A673 (cell line): ENCODE results near the gene METTL16. TPM values are rescaled to one million over a fixed set of nuclear protein-coding genes. Genes with fewer than 3 reads are reported as not detected.

Source experiments
- BruUV-seq: library from RNA; stranded (reverse); fragments of 400-500 nt; replicated peaks from 2 replicates; lab custom pipeline; 2021; lab: Mats Ljungman, UMichigan
- CTCF ChIA-PET: fragments of 300-600 bp; sonication (Branson Sonifier 250); formaldehyde crosslinking; loops from one replicate; lab custom pipeline; 2022; ENCODE audit warnings: antibody characterized with exemption; lab: Charles Lee
- POLR2A ChIA-PET: fragments of 300-600 bp; sonication (Branson Sonifier 250); formaldehyde crosslinking; loops from one replicate; lab custom pipeline; 2022; ENCODE audit warnings: antibody characterized with exemption; ENCODE audit not compliant: low non-redundant PET; lab: Charles Lee
- DNase-seq: peaks from one replicate; pipeline ENCODE4 v3.0.0-alpha.2; 2015; ENCODE audit warnings: low spot score
- H3K27ac ChIP-seq: fragments of 200-600 bp; sonication (generic); 2 replicates; pipeline ENCODE4 v1.5.1; 2016; ENCODE audit warnings: mixed run types, low read depth, mild to moderate bottlenecking, mixed read lengths, antibody characterized with exemption, low read length; ENCODE audit not compliant: poor library complexity, severe bottlenecking
- H3K27me3 ChIP-seq: fragments of 200-600 bp; sonication (generic); replicated peaks from 2 replicates; pipeline ENCODE4 v1.6.1; 2017; ENCODE audit warnings: mixed run types, low read depth, mild to moderate bottlenecking, mixed read lengths, antibody characterized with exemption, low read length; ENCODE audit not compliant: insufficient read depth, poor library complexity
- H3K36me3 ChIP-seq: fragments of 200-600 bp; sonication (generic); 2 replicates; pipeline ENCODE4 v1.6.1; 2016; ENCODE audit warnings: mixed run types, mild to moderate bottlenecking, mixed read lengths, antibody characterized with exemption, low read length; ENCODE audit not compliant: insufficient read depth, poor library complexity, severe bottlenecking
- H3K4me1 ChIP-seq: fragments of 200-600 bp; sonication (generic); 2 replicates; pipeline ENCODE4 v1.6.1; 2017; ENCODE audit warnings: mixed run types, mild to moderate bottlenecking, mixed read lengths, antibody characterized with exemption, low read length; ENCODE audit not compliant: insufficient read depth, poor library complexity, severe bottlenecking
- H3K4me3 ChIP-seq: fragments of 200-600 bp; sonication (generic); 2 replicates; pipeline ENCODE4 v1.5.1; 2016; ENCODE audit warnings: low read depth, mixed run types, mild to moderate bottlenecking, mixed read lengths, low read length; ENCODE audit not compliant: poor library complexity, severe bottlenecking
- H3K9me3 ChIP-seq: fragments of 200-600 bp; sonication (generic); 2 replicates; pipeline ENCODE4 v1.6.1; 2016; ENCODE audit warnings: mixed run types, low read depth, mild to moderate bottlenecking, mixed read lengths, antibody characterized with exemption, low read length; ENCODE audit not compliant: poor library complexity, severe bottlenecking
- EZH2 ChIP-seq: fragments of 200-600 bp; sonication (generic); IDR thresholded peaks from 2 replicates; pipeline ENCODE4 v1.6.1; 2017; ENCODE audit warnings: borderline replicate concordance, low read depth, mild to moderate bottlenecking, mixed read lengths, antibody characterized with exemption, low read length; ENCODE audit not compliant: poor library complexity, severe bottlenecking
- intact Hi-C: fragments of 100-400 bp; cut with micrococcal nuclease; formaldehyde crosslinking; loops from one replicate; pipeline ENCODE4 v1.10.0; 2022; ENCODE audit not compliant: unreplicated experiment
- total RNA-seq: library from RNA; stranded (reverse); gene quantifications from 2 replicates; pipeline ENCODE4 v1.2.3, GENCODE V29; 2021
- TF ChIP-seq, protein P1 (sequence below): fragments of 300-800, 200-600 bp; sonication (generic); conservative IDR thresholded peaks from 2 replicates; pipeline ENCODE4 v1.5.1; 2017; ENCODE audit warnings: low read depth, mild to moderate bottlenecking, antibody characterized with exemption, low read length, moderate library complexity, mixed read lengths

The METTL16 gene
- total RNA-seq, 1 experiment from 2014 or later = 50.8 TPM

GRCh38 chr17:2405247-2405926, 106.3 kb downstream of the METTL16 start:
- BruUV-seq = no TSS peak
- Histone ChIP-seq H3K27ac (peak overlapping the region; percentile 75), H3K4me1 (peaks cover 52% of the 10 kb centered on the region), H3K4me3 (no peak overlapping the region), H3K36me3 (no peaks in the 10 kb centered on the region), H3K27me3 (no peaks in the 10 kb centered on the region), H3K9me3 (no peaks in the 10 kb centered on the region)
- DNase-seq = peak; percentile 92
- TF ChIP-seq, protein P1, sequence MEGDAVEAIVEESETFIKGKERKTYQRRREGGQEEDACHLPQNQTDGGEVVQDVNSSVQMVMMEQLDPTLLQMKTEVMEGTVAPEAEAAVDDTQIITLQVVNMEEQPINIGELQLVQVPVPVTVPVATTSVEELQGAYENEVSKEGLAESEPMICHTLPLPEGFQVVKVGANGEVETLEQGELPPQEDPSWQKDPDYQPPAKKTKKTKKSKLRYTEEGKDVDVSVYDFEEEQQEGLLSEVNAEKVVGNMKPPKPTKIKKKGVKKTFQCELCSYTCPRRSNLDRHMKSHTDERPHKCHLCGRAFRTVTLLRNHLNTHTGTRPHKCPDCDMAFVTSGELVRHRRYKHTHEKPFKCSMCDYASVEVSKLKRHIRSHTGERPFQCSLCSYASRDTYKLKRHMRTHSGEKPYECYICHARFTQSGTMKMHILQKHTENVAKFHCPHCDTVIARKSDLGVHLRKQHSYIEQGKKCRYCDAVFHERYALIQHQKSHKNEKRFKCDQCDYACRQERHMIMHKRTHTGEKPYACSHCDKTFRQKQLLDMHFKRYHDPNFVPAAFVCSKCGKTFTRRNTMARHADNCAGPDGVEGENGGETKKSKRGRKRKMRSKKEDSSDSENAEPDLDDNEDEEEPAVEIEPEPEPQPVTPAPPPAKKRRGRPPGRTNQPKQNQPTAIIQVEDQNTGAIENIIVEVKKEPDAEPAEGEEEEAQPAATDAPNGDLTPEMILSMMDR = no peak
- POLR2A ChIA-PET = no interaction called here
- CTCF ChIA-PET = interaction anchor here (1.6 kb wide), 1 partner anchor 11 kb away, joined by 8 read pairs; no protein-coding TSS in a partner anchor
- intact Hi-C loops = no loop called here

GRCh38 chr17:2403044-2403443, 108.6 kb downstream of the METTL16 start:
- no peak for DNase-seq
- POLR2A ChIA-PET = no interaction called here
- peak overlapping the region; percentile 75 for H3K27ac ChIP-seq
- H3K27me3 ChIP-seq = no peaks in the 10 kb centered on the region
- peaks cover 65% of the 10 kb centered on the region for H3K4me1 ChIP-seq
- H3K36me3 ChIP-seq = no peaks in the 10 kb centered on the region
- no peak for TF ChIP-seq EZH2
- TF ChIP-seq, protein P1 = no peak
- no peaks in the 10 kb centered on the region for H3K9me3 ChIP-seq
- CTCF ChIA-PET = no interaction called here
- intact Hi-C loops = no loop called here
- BruUV-seq = no TSS peak
- H3K4me3 ChIP-seq = no peak overlapping the region

DNA sequence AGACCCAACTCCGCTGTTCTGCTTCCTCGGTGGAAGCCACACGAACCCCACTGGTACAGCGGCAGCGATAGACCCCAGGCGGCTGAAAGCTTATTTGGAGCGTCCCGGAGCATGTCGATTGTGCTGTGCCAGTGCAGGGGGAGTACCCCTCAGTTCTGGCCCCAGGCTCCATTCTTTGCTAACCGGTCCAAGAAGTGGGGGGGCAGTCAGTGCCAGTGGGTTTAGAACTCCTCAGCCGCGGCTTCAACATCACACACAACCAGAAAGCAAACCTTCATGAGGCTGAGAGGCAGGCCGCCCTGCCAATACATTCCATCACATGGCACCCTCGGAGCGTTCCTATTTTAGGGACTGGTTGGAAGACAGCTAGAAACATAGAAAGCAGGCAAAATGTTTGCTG, 109.1 kb downstream of the METTL16 start:
- Histone ChIP-seq H3K36me3 (no peaks in the 10 kb centered on the region), H3K4me3 (peak overlapping the region; percentile 36), H3K27ac (peak overlapping the region; percentile 75), H3K27me3 (no peaks in the 10 kb centered on the region), H3K9me3 (no peaks in the 10 kb centered on the region), H3K4me1 (peaks cover 70% of the 10 kb centered on the region)
- no peak for DNase-seq
- intact Hi-C loops = no loop called here
- TF ChIP-seq, protein P1 = no peak
- TF ChIP-seq EZH2 = no peak
- BruUV-seq = no TSS peak
- POLR2A ChIA-PET = interaction anchor here (0.6 kb wide), 1 partner anchor 352 kb away, joined by 3 read pairs; no protein-coding TSS in a partner anchor
- CTCF ChIA-PET = interaction anchor here (1.6 to 1.7 kb wide), 2 partner anchors 14 to 21 kb away, joined by 6 to 8 read pairs; no protein-coding TSS in a partner anchor
